Measurements from ENCODE around the gene FPGS. TPM values are rescaled to one million over a fixed set of nuclear protein-coding genes. Genes with fewer than 3 reads are reported as not detected.

The FPGS gene
- polyA plus RNA-seq, 1 donor (not counting 4 experiments of a cell fraction or from before 2014, with no cell fraction given), result 38.2 TPM

DNA sequence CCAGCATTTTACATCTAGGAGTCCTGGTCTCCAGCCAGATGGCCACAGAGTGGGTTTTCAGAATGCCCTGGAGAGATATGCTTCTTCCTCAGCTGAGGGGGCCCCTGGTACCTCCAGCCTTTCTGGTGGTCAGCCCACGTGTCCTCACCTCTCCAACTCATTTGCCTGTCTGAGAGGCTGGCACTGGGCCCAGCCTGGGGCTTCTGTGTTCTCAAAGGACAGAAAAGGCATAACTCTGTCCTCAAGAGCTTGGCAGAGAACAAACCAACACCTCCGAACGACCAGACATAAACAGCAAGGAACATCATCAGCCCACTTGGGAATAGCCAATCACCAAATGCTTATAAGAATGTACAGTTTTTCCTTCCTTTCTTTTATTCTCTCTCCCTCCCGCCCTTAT is 34.7 kb downstream of the FPGS start:
- Histone ChIP-seq H3K4me1 (ENCODE audit: control insufficient read depth, extremely low read depth, insufficient read depth, low read length) (no peaks in the 10 kb centered on the region), H3K4me3 (ENCODE audit: control insufficient read depth in 2 of 3, extremely low read depth in 1 of 3, insufficient read depth in 2 of 3, low read depth in 1 of 3, low read length in 3 of 3) (no peak overlapping the region), H2AFZ (ENCODE audit: control insufficient read depth, low read length) (no peak overlapping the region), H3K4me2 (ENCODE audit: control insufficient read depth, extremely low read depth, insufficient read depth, low read depth, low read length) (no peak overlapping the region), H4K20me1 (ENCODE audit: control insufficient read depth, extremely low read depth, insufficient read depth, low read length) (no peaks in the 10 kb centered on the region), H3K9ac (ENCODE audit: control insufficient read depth, extremely low read depth, insufficient read depth, low read length) (no peak overlapping the region), H3K27ac (ENCODE audit: control insufficient read depth, insufficient read depth, low read length) (no peak overlapping the region), H3K36me3 (ENCODE audit: control insufficient read depth in 2 of 2, extremely low read depth in 1 of 2, insufficient read depth in 2 of 2, low read length in 2 of 2) (no peaks in the 10 kb centered on the region), H3K9me3 (ENCODE audit: control insufficient read depth, low read depth, low read length) (no peaks in the 10 kb centered on the region), H3K27me3 (ENCODE audit: control insufficient read depth, extremely low read depth, insufficient read depth, low read length) (peaks cover 3% of the 10 kb centered on the region), H3K9me1 (ENCODE audit: control insufficient read depth, extremely low read depth, insufficient read depth, low read length) (no peaks in the 10 kb centered on the region), H3K79me2 (ENCODE audit: control insufficient read depth, insufficient read depth, low read length) (no peaks in the 10 kb centered on the region)
- no peak for DNase-seq (ENCODE audit: low read depth, low spot score)
- TF ChIP-seq, protein P1, sequence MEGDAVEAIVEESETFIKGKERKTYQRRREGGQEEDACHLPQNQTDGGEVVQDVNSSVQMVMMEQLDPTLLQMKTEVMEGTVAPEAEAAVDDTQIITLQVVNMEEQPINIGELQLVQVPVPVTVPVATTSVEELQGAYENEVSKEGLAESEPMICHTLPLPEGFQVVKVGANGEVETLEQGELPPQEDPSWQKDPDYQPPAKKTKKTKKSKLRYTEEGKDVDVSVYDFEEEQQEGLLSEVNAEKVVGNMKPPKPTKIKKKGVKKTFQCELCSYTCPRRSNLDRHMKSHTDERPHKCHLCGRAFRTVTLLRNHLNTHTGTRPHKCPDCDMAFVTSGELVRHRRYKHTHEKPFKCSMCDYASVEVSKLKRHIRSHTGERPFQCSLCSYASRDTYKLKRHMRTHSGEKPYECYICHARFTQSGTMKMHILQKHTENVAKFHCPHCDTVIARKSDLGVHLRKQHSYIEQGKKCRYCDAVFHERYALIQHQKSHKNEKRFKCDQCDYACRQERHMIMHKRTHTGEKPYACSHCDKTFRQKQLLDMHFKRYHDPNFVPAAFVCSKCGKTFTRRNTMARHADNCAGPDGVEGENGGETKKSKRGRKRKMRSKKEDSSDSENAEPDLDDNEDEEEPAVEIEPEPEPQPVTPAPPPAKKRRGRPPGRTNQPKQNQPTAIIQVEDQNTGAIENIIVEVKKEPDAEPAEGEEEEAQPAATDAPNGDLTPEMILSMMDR (optimal IDR thresholded peaks at IDR 0.05 in 1 of 3, IDR thresholded peaks at IDR 0.05 in 1 of 3, conservative IDR thresholded peaks at IDR 0.05 in 1 of 3; ENCODE audit: extremely low read depth in 1 of 3, insufficient read depth in 2 of 3, low read length in 3 of 3), result no peak
- no peak for TF ChIP-seq EZH2 (IDR thresholded peaks at IDR 0.05; ENCODE audit: low read length)
- dilution Hi-C loops (cut with MboI; ENCODE audit: extremely low pct_ligation_motif_present, low sequenced_read_pairs), result no loop called here
- FAIRE-seq, result no peak

DNA sequence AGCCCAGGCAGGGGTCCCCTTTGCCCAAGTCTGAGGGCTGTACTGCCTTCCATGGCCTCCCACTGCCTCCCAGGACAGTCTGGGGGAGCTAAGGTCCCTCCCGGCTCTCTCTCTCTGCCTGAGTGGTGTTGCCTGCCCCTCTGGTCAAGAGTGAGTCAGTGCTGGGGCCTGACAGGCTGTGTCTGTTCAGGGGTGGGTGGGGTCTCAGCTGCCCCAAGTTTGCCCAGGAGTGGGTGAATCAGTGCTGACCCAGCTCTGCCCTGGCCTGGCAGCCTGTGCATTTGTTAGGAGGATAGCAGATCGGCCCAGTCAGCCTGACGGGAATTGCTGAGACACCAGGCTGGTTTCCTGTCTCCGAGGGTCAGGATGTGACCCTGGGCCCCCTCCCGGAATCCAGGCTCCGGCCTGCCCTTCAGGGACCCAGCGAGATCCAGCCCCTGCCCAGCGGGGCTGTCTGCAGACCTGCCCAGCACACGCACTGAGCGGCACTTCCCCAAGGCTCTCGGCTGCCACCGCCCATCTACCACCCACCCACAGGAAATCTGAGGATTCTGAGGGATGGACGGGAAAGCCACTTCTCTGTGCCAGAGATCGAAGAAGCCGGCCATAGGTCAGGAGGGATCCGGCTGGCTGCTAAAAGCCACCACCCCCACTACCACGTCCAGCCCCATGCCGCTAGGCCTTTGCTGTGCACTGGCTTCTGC is 35.8 kb downstream of the FPGS start:
- TF ChIP-seq, protein P1 (optimal IDR thresholded peaks at IDR 0.05 in 1 of 3, IDR thresholded peaks at IDR 0.05 in 1 of 3, conservative IDR thresholded peaks at IDR 0.05 in 1 of 3; ENCODE audit: extremely low read depth in 1 of 3, insufficient read depth in 2 of 3, low read length in 3 of 3), result no peak
- TF ChIP-seq EZH2 (IDR thresholded peaks at IDR 0.05; ENCODE audit: low read length), result no peak
- Histone ChIP-seq H3K9ac (ENCODE audit: control insufficient read depth, extremely low read depth, insufficient read depth, low read length) (no peak overlapping the region), H3K4me1 (ENCODE audit: control insufficient read depth, extremely low read depth, insufficient read depth, low read length) (no peaks in the 10 kb centered on the region), H4K20me1 (ENCODE audit: control insufficient read depth, extremely low read depth, insufficient read depth, low read length) (no peaks in the 10 kb centered on the region), H3K36me3 (ENCODE audit: control insufficient read depth in 2 of 2, extremely low read depth in 1 of 2, insufficient read depth in 2 of 2, low read length in 2 of 2) (no peaks in the 10 kb centered on the region), H3K4me3 (ENCODE audit: control insufficient read depth in 2 of 3, extremely low read depth in 1 of 3, insufficient read depth in 2 of 3, low read depth in 1 of 3, low read length in 3 of 3) (no peak overlapping the region), H3K27me3 (ENCODE audit: control insufficient read depth, extremely low read depth, insufficient read depth, low read length) (peaks cover 3% of the 10 kb centered on the region), H3K79me2 (ENCODE audit: control insufficient read depth, insufficient read depth, low read length) (no peaks in the 10 kb centered on the region), H3K9me3 (ENCODE audit: control insufficient read depth, low read depth, low read length) (no peaks in the 10 kb centered on the region), H2AFZ (ENCODE audit: control insufficient read depth, low read length) (no peak overlapping the region), H3K4me2 (ENCODE audit: control insufficient read depth, extremely low read depth, insufficient read depth, low read depth, low read length) (no peak overlapping the region), H3K27ac (ENCODE audit: control insufficient read depth, insufficient read depth, low read length) (no peak overlapping the region), H3K9me1 (ENCODE audit: control insufficient read depth, extremely low read depth, insufficient read depth, low read length) (no peaks in the 10 kb centered on the region)
- DNase-seq (ENCODE audit: low read depth, low spot score), result no peak
- dilution Hi-C loops (cut with MboI; ENCODE audit: extremely low pct_ligation_motif_present, low sequenced_read_pairs), result no loop called here
- FAIRE-seq, result no peak
